ENCODE data around the gene EIF4E.

GRCh38 chr4:98899277-98899676 is 29.7 kb downstream of the EIF4E start:
- TF ChIP-seq POLR2AphosphoS5 (IDR thresholded peaks at IDR 0.05; ENCODE audit: low read depth, low read length) (no peak), POLR2A (IDR thresholded peaks at IDR 0.05; ENCODE audit: low read depth, low read length) (no peak)
